GM12892 (cell line): ENCODE data around the gene SMIM29.

Source experiments
- DNase-seq: peaks from one replicate; pipeline ENCODE4 v3.0.0; 2011; ENCODE audit not compliant: insufficient read length
- FAIRE-seq: peaks from 2 replicates; lab custom pipeline; 2011; peaks lifted over from hg19 to GRCh38; lab: Jason Lieb, UNC
- POLR2A ChIP-seq: IDR thresholded peaks from 2 replicates; pipeline ENCODE4 v1.6.1; 2011; ENCODE audit warnings: low read depth, low read length, control low read depth
- POLR2AphosphoS5 ChIP-seq: IDR thresholded peaks from 2 replicates; pipeline ENCODE4 v1.6.1; 2011; ENCODE audit warnings: low read depth, low read length, control low read depth
- TAF1 ChIP-seq: IDR thresholded peaks from 2 replicates; pipeline ENCODE4 v1.6.1; 2011; ENCODE audit warnings: low read depth, mild to moderate bottlenecking, control low read depth, low read length, borderline replicate concordance

SMIM29 gene

DNA sequence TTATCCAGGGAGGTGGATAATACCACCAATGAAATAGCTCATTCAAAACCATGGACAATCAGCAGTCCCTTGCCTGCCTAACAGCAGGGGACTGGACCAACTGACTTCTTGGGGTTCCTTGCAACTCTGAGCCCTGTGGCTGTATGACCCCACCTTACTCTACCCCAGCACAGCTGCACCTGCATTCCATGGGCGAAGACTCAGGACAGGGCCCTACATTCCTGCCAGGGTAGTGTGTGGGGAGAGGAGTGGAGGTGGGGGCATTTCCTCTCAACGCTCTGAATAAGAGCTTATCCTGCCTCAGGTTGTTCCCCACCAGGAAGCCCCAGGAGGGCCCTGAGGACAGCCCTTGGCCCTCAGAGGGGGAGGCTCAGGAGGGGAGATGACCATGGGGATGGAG, 42.9 kb downstream of the SMIM29 start:
- no peak for FAIRE-seq
- TF ChIP-seq TAF1 (no peak), POLR2A (no peak), POLR2AphosphoS5 (no peak)

GRCh38 chr6:34205466-34205865, 43.3 kb downstream of the SMIM29 start:
- no peak for FAIRE-seq
- no peak for DNase-seq
- TF ChIP-seq TAF1 (no peak), POLR2A (no peak), POLR2AphosphoS5 (no peak)

More for the DNA sequence above, 42.9 kb downstream of the SMIM29 start:
- no peak for DNase-seq

GRCh38 chr6:34204693-34205092, 44.1 kb downstream of the SMIM29 start:
- FAIRE-seq (no peak), DNase-seq (no peak)
- TF ChIP-seq TAF1 (no peak), POLR2A (no peak), POLR2AphosphoS5 (no peak)

- no peak for DNase-seq
- no peak for FAIRE-seq
- TF ChIP-seq POLR2AphosphoS5 (no peak), TAF1 (no peak), POLR2A (no peak)
These were observed 46.2 kb downstream of the SMIM29 start for GRCh38 chr6:34202329-34203201.

DNA sequence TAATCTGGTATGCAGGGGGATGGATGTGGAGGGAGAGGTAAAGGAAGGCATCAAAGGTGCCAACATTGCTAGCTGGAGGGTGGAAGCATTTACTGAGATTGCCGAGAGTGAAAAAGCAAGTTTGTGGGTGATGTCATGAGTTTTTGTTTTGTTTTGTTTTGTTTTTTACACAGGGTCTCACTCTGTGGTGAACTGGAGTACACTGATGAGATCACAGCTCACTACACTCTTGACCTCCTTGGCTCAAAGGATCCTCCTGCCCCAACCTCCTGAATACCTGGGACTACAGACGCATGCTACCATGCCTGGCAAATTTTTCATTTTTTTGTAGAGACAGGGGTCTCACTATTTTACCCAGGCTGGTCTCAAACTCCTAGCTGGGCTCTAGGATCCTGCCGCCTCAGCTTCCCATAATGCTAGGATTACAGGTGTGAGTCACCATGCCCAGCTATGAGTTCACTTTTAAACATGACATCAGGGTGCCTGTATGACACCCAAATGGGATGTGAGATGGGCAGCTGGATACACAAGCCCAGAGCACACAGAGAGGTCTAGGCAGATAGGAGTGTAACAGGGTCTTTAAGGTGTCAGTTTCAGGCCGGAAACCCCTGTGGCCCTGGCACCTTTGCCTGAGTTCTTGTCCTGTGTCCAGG, 47.2 kb downstream of the SMIM29 start:
- no peak for TF ChIP-seq TAF1
- TF ChIP-seq POLR2AphosphoS5 = no peak
- no peak for TF ChIP-seq POLR2A
- FAIRE-seq (no peak), DNase-seq (no peak)

DNA sequence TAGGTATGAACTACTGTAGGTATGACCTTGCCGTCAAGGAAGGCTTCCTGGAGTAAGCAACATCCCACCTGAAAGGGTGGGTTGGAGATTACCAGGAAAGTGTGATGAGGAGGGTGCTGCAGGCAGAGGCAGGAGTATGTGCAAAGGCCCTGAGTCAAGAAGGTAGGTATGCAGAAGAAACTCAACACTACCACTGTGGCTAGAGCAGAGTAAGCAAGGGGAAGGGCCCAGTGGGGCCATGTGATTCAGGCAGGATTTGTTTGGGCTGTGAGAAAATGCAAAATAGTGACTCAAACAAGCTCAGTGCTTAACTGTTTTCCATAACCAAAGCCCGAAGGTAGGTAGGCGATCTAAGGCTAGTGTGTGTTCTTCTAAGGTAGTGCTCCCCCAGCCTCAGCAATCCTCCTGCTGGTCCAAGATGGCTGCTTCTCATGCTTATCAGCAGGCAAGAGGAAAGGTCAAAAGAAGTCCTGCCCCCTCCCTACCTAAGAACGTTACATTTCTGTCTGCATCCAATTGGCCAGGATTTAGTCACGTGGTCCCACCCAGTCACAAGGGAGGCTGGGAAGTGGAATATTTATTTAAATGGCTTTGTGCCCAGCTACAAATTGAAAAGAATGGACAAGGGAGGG, 48.4 kb downstream of the SMIM29 start:
- DNase-seq (no peak), FAIRE-seq (no peak)
- TF ChIP-seq TAF1 = no peak
- TF ChIP-seq POLR2AphosphoS5 = no peak
- TF ChIP-seq POLR2A = no peak

- DNase-seq = no peak
- TF ChIP-seq POLR2A (no peak), TAF1 (no peak), POLR2AphosphoS5 (no peak)
- no peak for FAIRE-seq
These were observed 52.0 kb downstream of the SMIM29 start for GRCh38 chr6:34196833-34197195.
